ENCODE measurements around the gene MT1B.

The MT1B gene

DNA sequence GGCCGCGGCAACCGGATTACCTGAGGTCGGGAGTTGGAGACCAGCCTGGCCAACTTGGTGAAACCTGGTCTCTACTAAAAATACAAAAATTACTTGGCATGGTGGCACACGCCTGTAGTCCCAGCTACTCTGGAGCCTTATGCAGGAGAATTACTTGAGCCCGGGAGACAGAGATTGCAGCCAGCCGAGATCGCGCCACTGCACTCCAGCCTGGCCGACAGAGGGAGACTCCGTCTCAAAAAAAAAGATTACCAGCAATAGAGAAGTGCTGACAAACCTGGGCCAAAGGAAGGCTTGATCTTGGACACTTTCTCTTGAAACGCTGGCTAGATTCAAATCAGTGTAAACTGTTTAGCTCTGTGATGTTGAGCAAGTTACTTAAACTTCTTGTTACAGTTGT is 22.2 kb downstream of the MT1B start:
- TF ChIP-seq POLR2AphosphoS5 (IDR thresholded peaks at IDR 0.05; ENCODE audit: low read depth, low read length): no peak
- no peak for TF ChIP-seq REST (IDR thresholded peaks at IDR 0.05; ENCODE audit: insufficient read depth in 1 of 2, low read depth in 2 of 2, low read length in 2 of 2)
- TF ChIP-seq SIN3A (IDR thresholded peaks at IDR 0.05; ENCODE audit: borderline replicate concordance, insufficient read depth, low read length): no peak
- TF ChIP-seq TAF1 (IDR thresholded peaks at IDR 0.05; ENCODE audit: borderline replicate concordance, insufficient read depth, low read length): no peak
- TF ChIP-seq FOXP2 (optimal IDR thresholded peaks at IDR 0.05; ENCODE audit: borderline replicate concordance, extremely low read depth, extremely low read length, insufficient read depth): no peak

- TF ChIP-seq POLR2AphosphoS5 (IDR thresholded peaks at IDR 0.05; ENCODE audit: low read depth, low read length) (no peak), TAF1 (IDR thresholded peaks at IDR 0.05; ENCODE audit: borderline replicate concordance, insufficient read depth, low read length) (no peak), SIN3A (IDR thresholded peaks at IDR 0.05; ENCODE audit: borderline replicate concordance, insufficient read depth, low read length) (no peak), FOXP2 (optimal IDR thresholded peaks at IDR 0.05; ENCODE audit: borderline replicate concordance, extremely low read depth, extremely low read length, insufficient read depth) (no peak), REST (IDR thresholded peaks at IDR 0.05; ENCODE audit: insufficient read depth in 1 of 2, low read depth in 2 of 2, low read length in 2 of 2) (no peak)
Measured at GRCh38 chr16:56675685-56676210, 24.1 kb downstream of the MT1B start.

GRCh38 chr16:56677474-56677873 is 25.8 kb downstream of the MT1B start:
- TF ChIP-seq SIN3A (IDR thresholded peaks at IDR 0.05; ENCODE audit: borderline replicate concordance, insufficient read depth, low read length) (no peak), FOXP2 (optimal IDR thresholded peaks at IDR 0.05; ENCODE audit: borderline replicate concordance, extremely low read depth, extremely low read length, insufficient read depth) (no peak), REST (IDR thresholded peaks at IDR 0.05; ENCODE audit: insufficient read depth in 1 of 2, low read depth in 2 of 2, low read length in 2 of 2) (no peak), POLR2AphosphoS5 (IDR thresholded peaks at IDR 0.05; ENCODE audit: low read depth, low read length) (no peak), TAF1 (IDR thresholded peaks at IDR 0.05; ENCODE audit: borderline replicate concordance, insufficient read depth, low read length) (no peak)

DNA sequence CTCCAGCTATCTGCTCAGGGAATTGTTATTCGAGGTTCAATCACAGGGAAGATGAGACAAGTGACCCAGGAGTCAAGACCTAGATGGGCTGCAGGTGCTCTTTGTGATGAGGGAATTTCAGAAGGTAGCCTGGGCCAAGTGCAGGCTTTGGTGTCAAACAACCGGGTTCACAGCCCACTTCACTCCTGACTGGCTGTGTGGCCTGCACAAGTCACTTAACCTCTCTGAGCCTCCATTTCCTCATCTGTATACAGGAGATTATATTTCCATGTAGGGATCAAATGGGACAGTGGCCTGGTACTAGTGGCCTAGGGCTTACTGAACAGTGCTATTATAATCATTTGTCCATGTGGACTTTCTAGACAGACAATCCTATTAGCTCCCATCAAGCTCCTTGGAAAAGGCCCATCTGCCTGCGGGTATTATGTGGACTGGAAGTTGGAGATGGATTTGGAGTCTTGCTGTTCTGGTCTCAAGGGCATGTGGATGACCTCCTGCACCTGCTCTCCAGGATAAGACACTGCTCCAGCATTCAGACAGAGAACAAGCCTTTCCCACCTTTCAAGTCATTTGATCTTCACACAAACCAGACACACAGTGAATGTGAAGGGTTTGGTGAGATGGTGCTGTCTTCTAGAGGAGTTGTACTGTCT is 27.5 kb downstream of the MT1B start:
- TF ChIP-seq FOXP2 (optimal IDR thresholded peaks at IDR 0.05; ENCODE audit: borderline replicate concordance, extremely low read depth, extremely low read length, insufficient read depth): no peak
- no peak for TF ChIP-seq SIN3A (IDR thresholded peaks at IDR 0.05; ENCODE audit: borderline replicate concordance, insufficient read depth, low read length)
- TF ChIP-seq REST (IDR thresholded peaks at IDR 0.05; ENCODE audit: insufficient read depth in 1 of 2, low read depth in 2 of 2, low read length in 2 of 2): no peak
- no peak for TF ChIP-seq TAF1 (IDR thresholded peaks at IDR 0.05; ENCODE audit: borderline replicate concordance, insufficient read depth, low read length)
- TF ChIP-seq POLR2AphosphoS5 (IDR thresholded peaks at IDR 0.05; ENCODE audit: low read depth, low read length): no peak
